ENCODE results near the gene TMBIM6.
"Not testable (repeated sequence)": the region's sequence is repeated elsewhere in the genome, so short reads cannot be mapped to it uniquely, and the experiment has no call there.

TMBIM6 gene, protein sequence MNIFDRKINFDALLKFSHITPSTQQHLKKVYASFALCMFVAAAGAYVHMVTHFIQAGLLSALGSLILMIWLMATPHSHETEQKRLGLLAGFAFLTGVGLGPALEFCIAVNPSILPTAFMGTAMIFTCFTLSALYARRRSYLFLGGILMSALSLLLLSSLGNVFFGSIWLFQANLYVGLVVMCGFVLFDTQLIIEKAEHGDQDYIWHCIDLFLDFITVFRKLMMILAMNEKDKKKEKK

GRCh38 chr12:49740930-49741881, at the start of gene TMBIM6:
TMBIM6 (plus strand) TSS chr12:49741557; CDS start chr12:49752494, 10,937 bp downstream.
- peak; percentile 96 for DNase-seq (ENCODE audit: low read depth)

DNA sequence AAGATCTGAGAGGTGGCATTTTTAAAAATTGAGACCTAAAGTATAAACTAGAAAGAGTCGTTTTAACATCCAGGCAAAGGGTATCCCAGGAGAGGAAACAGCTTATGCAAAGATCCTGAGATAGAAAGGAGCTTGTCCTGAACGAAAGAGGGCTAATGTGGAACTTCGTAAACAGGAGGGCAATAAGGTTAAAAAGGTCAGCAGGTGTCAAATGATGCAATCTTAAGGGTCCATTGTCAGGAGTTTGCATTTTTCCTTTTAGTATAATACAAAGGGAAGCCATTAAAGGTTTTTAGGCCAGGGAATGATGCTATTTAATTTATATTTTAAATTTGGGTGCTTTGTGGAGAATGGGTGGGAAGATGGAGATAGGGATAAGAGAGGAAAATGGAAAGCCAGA, 48.5 kb upstream of the TMBIM6 start:
- DNase-seq (ENCODE audit: low read depth): no peak

- no peak for DNase-seq (ENCODE audit: low read depth)
Measured at GRCh38 chr12:49693931-49694444, 47.4 kb upstream of the TMBIM6 start.

DNA sequence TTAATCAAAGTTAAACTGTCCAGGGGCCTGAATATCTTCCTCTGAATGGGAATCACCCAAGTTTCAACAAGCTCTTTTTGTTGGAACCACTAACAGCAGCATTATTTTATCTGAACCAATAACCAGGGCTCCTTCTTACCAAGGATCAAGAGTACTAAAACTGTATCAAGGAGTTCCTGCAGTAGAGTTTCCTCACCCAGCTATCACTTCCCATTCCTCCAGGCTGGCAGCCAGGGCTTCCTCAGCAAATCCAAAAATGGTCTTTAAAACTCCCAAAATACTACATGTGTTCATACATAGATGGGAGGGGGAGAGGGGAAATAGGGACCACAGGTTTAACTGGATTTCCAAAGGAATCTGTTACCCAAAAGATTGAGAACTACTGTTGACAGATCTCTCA, 44.6 kb upstream of the TMBIM6 start:
- DNase-seq (ENCODE audit: low read depth): no peak

DNA sequence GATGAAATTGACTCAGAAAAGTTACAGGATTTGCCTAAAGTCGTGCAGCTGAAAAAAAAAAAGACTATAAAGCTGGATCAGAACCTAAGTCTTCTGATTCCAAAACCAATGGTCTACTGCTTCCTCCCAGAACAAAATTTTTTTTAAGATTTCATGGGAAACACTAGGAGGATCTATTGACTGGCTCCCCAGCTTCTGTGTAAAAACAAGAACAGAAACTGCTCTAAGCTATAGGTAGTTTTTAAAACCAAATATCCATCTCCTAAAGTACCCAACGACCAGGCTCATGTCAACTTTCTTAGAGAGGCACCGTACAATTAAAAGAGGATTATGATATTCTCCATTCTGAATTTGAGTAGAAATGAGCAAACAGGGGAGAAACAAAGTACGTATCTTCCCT, 43.5 kb upstream of the TMBIM6 start:
- no peak for DNase-seq (ENCODE audit: low read depth)

DNA sequence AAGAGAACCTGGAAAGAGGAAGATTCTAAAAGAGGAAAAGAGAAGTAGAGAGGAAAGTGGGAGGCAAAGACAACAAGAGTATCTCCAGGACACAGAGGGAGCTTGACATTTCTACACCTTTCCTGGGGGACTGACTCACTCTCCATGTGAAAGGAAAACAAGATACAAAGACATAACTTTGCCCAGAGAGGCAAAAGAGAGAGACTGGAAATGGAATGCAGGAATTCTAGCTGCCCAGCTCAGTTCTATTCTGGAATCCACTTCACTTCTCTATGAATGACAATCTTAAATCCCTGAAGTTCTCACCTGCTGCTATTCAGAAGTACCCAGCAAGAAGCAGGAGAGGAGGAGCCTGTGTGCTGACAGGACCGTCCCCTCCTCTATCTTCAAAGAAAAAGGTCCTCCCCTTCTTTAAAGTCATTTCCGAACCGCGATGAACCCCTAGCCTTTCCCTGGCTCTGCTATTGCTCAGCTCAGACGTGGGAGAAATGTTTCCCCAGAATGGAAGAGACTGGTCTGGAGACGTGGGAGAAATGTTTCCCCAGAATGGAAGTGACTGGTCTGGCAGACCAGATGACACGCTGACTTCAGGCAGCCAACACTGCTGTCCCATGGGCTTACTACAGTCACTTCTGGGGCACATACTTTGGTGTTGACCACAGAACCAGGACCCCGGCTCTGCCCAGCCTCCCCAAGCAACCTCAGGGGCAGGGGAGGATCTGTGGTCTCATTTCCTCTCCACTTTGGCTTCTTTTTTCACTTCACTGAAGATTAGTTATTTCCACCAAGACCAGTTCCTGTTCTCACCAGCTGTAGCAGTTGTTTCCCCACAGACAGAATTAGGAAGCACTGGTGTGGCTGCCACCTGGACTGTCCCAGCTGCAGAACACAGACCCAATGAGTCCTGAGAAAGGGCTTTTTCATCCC, 42.5 kb upstream of the TMBIM6 start:
- DNase-seq (ENCODE audit: low read depth): no peak

DNA sequence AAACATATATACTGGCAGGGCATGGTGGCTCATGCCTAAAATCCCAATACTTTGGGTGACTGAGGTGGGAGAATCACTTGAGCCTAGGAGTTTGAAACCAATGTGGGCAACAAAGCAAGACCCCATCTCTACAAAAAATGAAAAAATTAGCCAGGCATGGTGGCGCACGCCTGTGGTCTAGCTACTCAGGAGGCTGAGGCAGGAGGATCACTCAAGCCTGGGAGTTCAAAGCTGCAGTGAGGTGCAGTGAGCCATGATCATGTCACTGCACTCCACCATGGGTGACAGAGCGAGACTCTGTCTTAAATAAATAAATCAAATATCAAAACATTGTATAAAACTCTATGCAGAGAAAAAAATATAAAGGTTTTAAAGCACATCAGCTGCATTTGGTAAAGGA, 39.3 kb upstream of the TMBIM6 start:
- DNase-seq (ENCODE audit: low read depth): no peak

GRCh38 chr12:49702676-49703215, 38.6 kb upstream of the TMBIM6 start:
- no peak for DNase-seq (ENCODE audit: low read depth)

- DNase-seq (ENCODE audit: low read depth): peak; percentile 34
Measured at GRCh38 chr12:49703647-49704137, 37.7 kb upstream of the TMBIM6 start.

GRCh38 chr12:49705479-49706134, 35.8 kb upstream of the TMBIM6 start:
- DNase-seq (ENCODE audit: low read depth): no peak

DNA sequence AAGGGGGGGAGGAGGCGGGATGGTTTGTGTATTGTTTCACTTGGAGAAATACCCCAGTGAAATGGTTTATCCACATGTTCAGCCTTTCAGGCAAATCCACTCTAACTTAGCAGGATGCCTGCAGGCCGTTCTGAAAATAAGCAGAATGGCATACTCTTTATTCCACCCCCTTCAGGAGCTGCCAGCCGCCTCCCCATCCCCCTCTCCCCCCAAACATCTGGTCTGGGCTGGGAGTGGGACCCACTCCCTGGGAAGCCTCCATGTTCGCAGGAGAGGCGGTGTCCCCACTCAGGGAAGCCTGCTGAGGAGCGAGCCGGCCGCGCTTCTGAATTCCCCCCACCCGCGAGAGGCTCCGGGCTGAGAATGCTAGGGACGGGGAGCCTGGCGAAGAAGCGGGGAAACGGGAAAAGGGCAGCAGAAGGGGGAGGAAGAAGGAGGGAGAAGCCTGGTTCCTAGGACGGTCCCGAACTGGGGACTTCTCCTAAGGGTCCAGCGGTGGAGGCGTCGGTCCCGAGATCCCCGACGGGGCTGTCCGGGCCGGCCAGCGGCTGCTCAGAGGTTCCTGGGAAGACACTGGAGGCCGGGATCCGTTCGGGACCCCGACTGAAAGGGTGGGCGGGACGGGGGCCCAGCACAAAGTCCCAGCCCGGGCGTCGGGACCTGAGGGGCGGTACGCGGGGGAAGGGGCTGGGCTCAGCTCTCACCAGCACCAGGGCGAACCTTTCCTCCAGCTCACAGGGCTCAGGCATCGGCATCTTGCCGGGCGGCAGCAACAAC, 34.8 kb upstream of the TMBIM6 start:
- no peak for DNase-seq (ENCODE audit: low read depth)

GRCh38 chr12:49707128-49707811, 34.1 kb upstream of the TMBIM6 start, which contains the start of gene FMNL3:
FMNL3 (minus strand) TSS chr12:49707405; CDS start chr12:49707180, 225 bp downstream.
- peak; percentile 97 for DNase-seq (ENCODE audit: low read depth)

GRCh38 chr12:49707812-49708147, 33.6 kb upstream of the TMBIM6 start:
- no peak for DNase-seq (ENCODE audit: low read depth)

GRCh38 chr12:49708851-49709250, 32.5 kb upstream of the TMBIM6 start:
- no peak for DNase-seq (ENCODE audit: low read depth)

- not testable (repeated sequence) for DNase-seq (ENCODE audit: low read depth)
Measured at GRCh38 chr12:49713952-49714351, 27.4 kb upstream of the TMBIM6 start.

- no peak for DNase-seq (ENCODE audit: low read depth)
Measured at GRCh38 chr12:49716553-49716952, 24.8 kb upstream of the TMBIM6 start.

GRCh38 chr12:49717800-49718199, 23.6 kb upstream of the TMBIM6 start:
- DNase-seq (ENCODE audit: low read depth): not testable (repeated sequence)

DNA sequence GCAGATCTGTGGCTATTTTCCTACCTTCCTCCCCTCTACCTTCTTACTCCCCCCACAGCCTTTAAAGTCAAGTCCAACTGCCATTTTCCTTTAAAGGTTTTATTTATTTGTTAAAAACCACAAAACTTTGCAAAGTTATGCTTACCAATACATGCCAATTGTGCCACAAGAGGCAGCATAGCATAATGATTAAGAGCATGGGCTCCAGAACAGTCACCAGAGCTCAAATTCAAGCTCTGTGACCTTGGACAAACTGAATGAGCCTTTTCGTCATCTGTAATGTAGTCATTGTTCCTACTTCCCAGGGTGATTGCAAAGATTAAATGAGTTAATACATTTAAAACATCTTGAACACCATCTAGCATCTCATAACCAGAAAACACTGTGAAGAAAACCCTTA, 21.1 kb upstream of the TMBIM6 start:
- DNase-seq (ENCODE audit: low read depth): no peak

- DNase-seq (ENCODE audit: low read depth): not testable (repeated sequence)
Measured at GRCh38 chr12:49721355-49721754, 20.0 kb upstream of the TMBIM6 start.
